H9 (cell line): Measurements from ENCODE around the gene CSTF2. TPM values are rescaled to one million over a fixed set of nuclear protein-coding genes. Genes with fewer than 3 reads are reported as not detected.

Experiments
- DNase-seq: peaks from one replicate; pipeline ENCODE4 v3.0.0-alpha.2; 2017
- H2AFZ ChIP-seq: one replicate; pipeline ENCODE4 v1.6.1; 2013; ENCODE audit warnings: mild to moderate bottlenecking, low read length, control low read depth, moderate library complexity
- H2AK5ac ChIP-seq: 2 replicates; pipeline ENCODE4 v1.6.1; 2013; ENCODE audit warnings: low read length, control low read depth, mixed read lengths; ENCODE audit not compliant: insufficient read length
- H2BK120ac ChIP-seq: one replicate; pipeline ENCODE4 v1.6.1; 2013; ENCODE audit warnings: low read depth, mild to moderate bottlenecking, low read length, control low read depth, inconsistent platforms; ENCODE audit not compliant: poor library complexity, severe bottlenecking
- H2BK12ac ChIP-seq: 2 replicates; pipeline ENCODE4 v1.6.1; 2013; ENCODE audit warnings: low read length, control low read depth, mixed read lengths, low read depth; ENCODE audit not compliant: insufficient read length
- H2BK15ac ChIP-seq: 2 replicates; pipeline ENCODE4 v1.6.1; 2013; ENCODE audit warnings: low read depth, low read length, control low read depth
- H2BK20ac ChIP-seq: one replicate; pipeline ENCODE4 v1.6.1; 2013; ENCODE audit warnings: low read depth, mild to moderate bottlenecking, low read length, control low read depth, inconsistent platforms; ENCODE audit not compliant: poor library complexity, severe bottlenecking
- H2BK5ac ChIP-seq: 2 replicates; pipeline ENCODE4 v1.6.1; 2013; ENCODE audit warnings: low read length, control low read depth, mixed read lengths; ENCODE audit not compliant: insufficient read length
- H3K14ac ChIP-seq: 2 replicates; pipeline ENCODE4 v1.6.1; 2013; ENCODE audit warnings: low read length, control low read depth; ENCODE audit not compliant: insufficient read depth
- H3K18ac ChIP-seq: 2 replicates; pipeline ENCODE4 v1.6.1; 2013; ENCODE audit warnings: low read depth, mild to moderate bottlenecking, mixed read lengths, low read length, control low read depth; ENCODE audit not compliant: insufficient read length
- H3K23ac ChIP-seq: 2 replicates; pipeline ENCODE4 v1.6.1; 2013; ENCODE audit warnings: low read length, control low read depth, mixed read lengths, low read depth; ENCODE audit not compliant: insufficient read length
- H3K23me2 ChIP-seq: 2 replicates; pipeline ENCODE4 v1.6.1; 2013; ENCODE audit warnings: low read depth, mild to moderate bottlenecking, mixed read lengths, low read length, control low read depth; ENCODE audit not compliant: insufficient read length, poor library complexity, severe bottlenecking
- H3K27ac ChIP-seq: 2 replicates; pipeline ENCODE4 v1.5.1; 2013; ENCODE audit warnings: low read length, control low read depth, mixed read lengths, low read depth; ENCODE audit not compliant: insufficient read length
- H3K27me3 ChIP-seq: 2 replicates; pipeline ENCODE4 v1.6.1; 2013; ENCODE audit warnings: low read length, control low read depth, inconsistent platforms; ENCODE audit not compliant: insufficient read depth
- H3K4ac ChIP-seq: 2 replicates; pipeline ENCODE4 v1.6.1; 2013; ENCODE audit warnings: low read depth, mild to moderate bottlenecking, control low read depth, inconsistent platforms, low read length, moderate library complexity
- H3K4me1 ChIP-seq: 2 replicates; pipeline ENCODE4 v1.6.1; 2013; ENCODE audit warnings: low read length, control low read depth, inconsistent platforms; ENCODE audit not compliant: insufficient read depth
- H3K4me2 ChIP-seq: 2 replicates; pipeline ENCODE4 v1.6.1; 2013; ENCODE audit warnings: low read length, control low read depth, mixed read lengths; ENCODE audit not compliant: insufficient read length, insufficient read depth
- H3K56ac ChIP-seq: 2 replicates; pipeline ENCODE4 v1.6.1; 2013; ENCODE audit warnings: low read depth, mild to moderate bottlenecking, mixed read lengths, low read length, control low read depth; ENCODE audit not compliant: insufficient read length
- H3K79me1 ChIP-seq: 2 replicates; pipeline ENCODE4 v1.6.1; 2013; ENCODE audit warnings: low read depth, mild to moderate bottlenecking, moderate library complexity, low read length, control low read depth, inconsistent platforms; ENCODE audit not compliant: insufficient read depth, poor library complexity, severe bottlenecking
- H3K79me2 ChIP-seq: 2 replicates; pipeline ENCODE4 v1.6.1; 2013; ENCODE audit warnings: low read length, control low read depth, inconsistent platforms; ENCODE audit not compliant: insufficient read depth
- H3K9ac ChIP-seq: 2 replicates; pipeline ENCODE4 v1.6.1; 2013; ENCODE audit warnings: low read length, control low read depth, mixed read lengths; ENCODE audit not compliant: insufficient read length; ENCODE audit errors: extremely low read depth
- H3K9me3 ChIP-seq: one replicate; pipeline ENCODE4 v1.6.1; 2013; ENCODE audit warnings: low read depth, low read length, inconsistent platforms; ENCODE audit not compliant: control insufficient read depth
- H3T11ph ChIP-seq: one replicate; pipeline ENCODE4 v1.6.1; 2013; ENCODE audit warnings: mild to moderate bottlenecking, low read length, control low read depth, inconsistent platforms
- H4K20me1 ChIP-seq: one replicate; pipeline ENCODE4 v1.6.1; 2013; ENCODE audit not compliant: control insufficient read depth, insufficient read length, insufficient read depth
- H4K5ac ChIP-seq: 2 replicates; pipeline ENCODE4 v1.6.1; 2013; ENCODE audit warnings: low read depth, mild to moderate bottlenecking, mixed read lengths, low read length, control low read depth; ENCODE audit not compliant: insufficient read length
- H4K8ac ChIP-seq: replicated peaks from 2 replicates; pipeline ENCODE4 v1.6.1; 2013; ENCODE audit warnings: low read length, control low read depth, mixed read lengths, low read depth; ENCODE audit not compliant: insufficient read length
- H4K91ac ChIP-seq: 2 replicates; pipeline ENCODE4 v1.6.1; 2013; ENCODE audit warnings: low read depth, mild to moderate bottlenecking, moderate library complexity, mixed read lengths, low read length, control low read depth; ENCODE audit not compliant: insufficient read length
- H3K27ac Mint-ChIP-seq, 3 experiments: 2 replicates in 2 of 3; 3 replicates in 1 of 3; pipeline ENCODE4 v1.8.0; 2020 to 2021; ENCODE audit warnings: mixed read lengths in 3 of 3, mild to moderate bottlenecking in 1 of 3, moderate library complexity in 1 of 3
- H3K27me3 Mint-ChIP-seq: 2 replicates; pipeline ENCODE4 v1.8.0; 2021; ENCODE audit warnings: low read depth, mild to moderate bottlenecking, moderate library complexity, mixed read lengths
- H3K36me3 Mint-ChIP-seq, 3 experiments: 2 replicates in 2 of 3; 3 replicates in 1 of 3; pipeline ENCODE4 v1.8.0; 2020 to 2021; ENCODE audit warnings: low read depth in 3 of 3, mixed read lengths in 3 of 3; ENCODE audit not compliant: insufficient read depth in 1 of 3
- H3K4me1 Mint-ChIP-seq, 2 experiments: 2 replicates each; pipeline ENCODE4 v1.8.0; 2020; ENCODE audit warnings: mixed read lengths in 2 of 2
- H3K4me3 Mint-ChIP-seq, 2 experiments: 2 replicates in 1 of 2; 3 replicates in 1 of 2; pipeline ENCODE4 v1.8.0; 2020 to 2021; ENCODE audit warnings: mild to moderate bottlenecking in 2 of 2, mixed read lengths in 2 of 2, moderate library complexity in 1 of 2
- H3K9me3 Mint-ChIP-seq, 2 experiments: 2 replicates in 1 of 2; 3 replicates in 1 of 2; pipeline ENCODE4 v1.8.0; 2020; ENCODE audit warnings: mild to moderate bottlenecking in 2 of 2, mixed read lengths in 2 of 2, moderate library complexity in 1 of 2
- CTCF ChIP-seq: fragments of 200-600 bp; sonication (generic); conservative IDR thresholded peaks from 3 replicates; pipeline ENCODE4 v1.8.0; 2021; ENCODE audit warnings: antibody characterized with exemption, mild to moderate bottlenecking
- WGBS: extraction: QIAGEN DNeasy Blood & Tissue Kit; methylation state at CpG from one replicate; pipeline ENCODE4 v1.1.7; 2013; ENCODE audit warnings: missing lambda C conversion rate, low lambda C conversion rate, mixed read lengths; ENCODE audit not compliant: insufficient read length; ENCODE audit errors: extremely low coverage; 5-methylcytosine and 5-hydroxymethylcytosine counted together
- total RNA-seq: library from RNA; stranded (reverse); gene quantifications from 2 replicates; pipeline ENCODE4 v1.2.1, GENCODE V29; 2021

The CSTF2 gene
- total RNA-seq, 1 experiment from 2014 or later = 30.2 TPM

- DNase-seq = no peak
- no peak overlapping the region for H2BK12ac ChIP-seq
- no peak overlapping the region for H4K8ac ChIP-seq
- H3K27ac ChIP-seq = no peak overlapping the region
- H3K4me3 Mint-ChIP-seq = no peak overlapping the region
- no peaks in the 10 kb centered on the region for H3K79me1 ChIP-seq
- no peaks in the 10 kb centered on the region for H3K79me2 ChIP-seq
- peaks cover 34% of the 10 kb centered on the region for H3K9me3 ChIP-seq
- H2AK5ac ChIP-seq = no peak overlapping the region
- no peaks in the 10 kb centered on the region for H3K23me2 ChIP-seq
- H3K4me2 ChIP-seq = no peak overlapping the region
- no peak overlapping the region for H3K4ac ChIP-seq
- H4K91ac ChIP-seq = no peak overlapping the region
- H2BK5ac ChIP-seq = no peak overlapping the region
- no peak overlapping the region for H2AFZ ChIP-seq
- no CpG with 5 or more reads among the region's 9 CpGs for WGBS
- no peak overlapping the region for H2BK120ac ChIP-seq
- H4K20me1 ChIP-seq = no peaks in the 10 kb centered on the region
- H3K4me1 ChIP-seq = no peaks in the 10 kb centered on the region
- no peaks in the 10 kb centered on the region for H3K27me3 ChIP-seq
- H3K23ac ChIP-seq = no peak overlapping the region
- peaks cover 56 to 61% of the 10 kb centered on the region in 2 experiments for H3K9me3 Mint-ChIP-seq
- H3K4me1 Mint-ChIP-seq = no peaks in the 10 kb centered on the region
- H3K14ac ChIP-seq = no peak overlapping the region
- no peak overlapping the region for H2BK15ac ChIP-seq
- H3K36me3 Mint-ChIP-seq = peaks cover 22 to 71% (median 60%) of the 10 kb centered on the region in 3 experiments
- no peak overlapping the region for H3K27ac Mint-ChIP-seq
- H4K5ac ChIP-seq = no peak overlapping the region
- H3T11ph ChIP-seq = no peak overlapping the region
- no peaks in the 10 kb centered on the region; the same call in none of the 2 replicates for H3K27me3 Mint-ChIP-seq
- H3K56ac ChIP-seq = no peak overlapping the region
- H2BK20ac ChIP-seq = no peak overlapping the region
- no peak for TF ChIP-seq CTCF
- no peak overlapping the region for H3K9ac ChIP-seq
- H3K18ac ChIP-seq = no peak overlapping the region
These were observed 10.4 kb downstream of the CSTF2 start for GRCh38 chrX:100830547-100830946.
